Activated T-helper 1 cell treated with anti-CD3 and anti-CD28 coated beads, Interleukin-12 subunit alpha, Interleukin-12 subunit beta, Interleukin-2, Interleukin-4 antibody, amounts not matched to agents 30 ng/mL and 10 ng/mL and 1 ng/mL, durations not matched to agents 14 hours and 24 hours and 36 hours (primary cell): Measurements from ENCODE around the gene LRIG2. TPM values are rescaled to one million over a fixed set of nuclear protein-coding genes. Genes with fewer than 3 reads are reported as not detected.
"Not testable (repeated sequence)": the region's sequence is repeated elsewhere in the genome, so short reads cannot be mapped to it uniquely, and the experiment has no call there.

ENCODE experiments used
- DNase-seq: peaks from one replicate; pipeline ENCODE4 v3.0.0; 2021; ENCODE audit warnings: low spot score
- H3K27ac Mint-ChIP-seq: one replicate; pipeline ENCODE4 v1.8.0; 2021; ENCODE audit warnings: mild to moderate bottlenecking, mixed read lengths
- H3K27me3 Mint-ChIP-seq: one replicate; pipeline ENCODE4 v1.8.0; 2022; ENCODE audit warnings: mild to moderate bottlenecking, moderate library complexity, mixed read lengths; ENCODE audit not compliant: insufficient read depth
- H3K36me3 Mint-ChIP-seq: one replicate; pipeline ENCODE4 v1.8.0; 2021; ENCODE audit warnings: low read depth, mixed read lengths
- H3K4me1 Mint-ChIP-seq: one replicate; pipeline ENCODE4 v1.8.0; 2021; ENCODE audit warnings: low read depth, mixed read lengths
- H3K4me3 Mint-ChIP-seq: one replicate; pipeline ENCODE4 v1.8.0; 2021; ENCODE audit warnings: mild to moderate bottlenecking, moderate library complexity, mixed read lengths
- H3K9me3 Mint-ChIP-seq: one replicate; pipeline ENCODE4 v1.8.0; 2021; ENCODE audit warnings: mixed read lengths
- intact Hi-C: fragments of 100-400 bp; cut with micrococcal nuclease; formaldehyde crosslinking; loops from one replicate; pipeline ENCODE4 v1.15.1; 2024
- total RNA-seq: library from RNA; stranded (reverse); gene quantifications from 2 replicates; pipeline ENCODE4 v1.2.3, GENCODE V29; 2022

The LRIG2 gene
- total RNA-seq, 1 donor from 2014 or later: 11.2 TPM

DNA sequence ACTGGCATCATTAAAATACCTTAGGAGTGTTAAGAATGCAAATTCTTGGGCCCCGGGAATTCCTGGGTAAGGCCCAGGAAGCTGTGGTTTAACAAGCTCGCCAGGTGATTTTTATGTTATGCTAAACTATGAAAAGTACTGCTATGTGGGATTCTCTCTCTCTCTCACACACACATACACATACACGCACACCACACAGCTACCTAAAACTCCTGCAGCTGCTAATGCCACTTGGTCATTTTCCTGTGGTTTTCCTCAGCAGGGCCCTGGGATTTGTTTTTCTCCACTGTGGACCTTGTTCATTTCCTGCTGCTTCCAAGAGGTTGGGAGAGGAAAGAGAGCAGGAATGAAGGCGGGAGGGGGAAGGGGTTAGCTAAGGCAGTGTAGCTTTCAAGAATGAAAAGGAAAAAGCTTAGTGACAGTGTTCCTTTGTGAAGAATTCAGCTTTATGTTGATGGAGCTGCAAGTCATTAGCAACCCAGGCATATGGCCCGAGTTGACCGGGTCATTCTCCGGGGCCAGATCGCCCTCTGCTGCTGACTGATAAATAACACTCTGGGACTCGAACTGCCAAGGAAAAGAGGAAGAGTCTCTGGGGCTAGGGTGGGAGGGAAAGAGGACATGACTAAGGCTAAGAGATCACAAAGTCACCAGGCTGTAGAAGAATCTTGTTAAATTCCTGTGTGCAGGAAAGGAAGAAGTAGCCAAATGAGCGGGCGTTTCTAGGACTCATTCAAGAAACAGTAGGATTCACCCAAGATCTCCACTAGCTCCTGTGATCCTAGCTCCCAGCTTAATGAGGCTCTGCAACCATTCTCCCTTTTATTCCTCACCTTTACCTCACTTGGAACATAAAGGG, 30.5 kb upstream of the LRIG2 start:
- Mint-ChIP-seq H3K4me3 (peak overlapping the region; percentile 24), H3K27me3 (no peaks in the 10 kb centered on the region), H3K27ac (no peak overlapping the region), H3K36me3 (no peaks in the 10 kb centered on the region), H3K4me1 (peaks cover 38% of the 10 kb centered on the region), H3K9me3 (no peaks in the 10 kb centered on the region)
- intact Hi-C loops: loop anchor here (2.0 to 10.0 kb wide), 2 partner anchors 88 to 162 kb away; partner anchors contain the start of gene SLC16A1
- DNase-seq: no peak

DNA sequence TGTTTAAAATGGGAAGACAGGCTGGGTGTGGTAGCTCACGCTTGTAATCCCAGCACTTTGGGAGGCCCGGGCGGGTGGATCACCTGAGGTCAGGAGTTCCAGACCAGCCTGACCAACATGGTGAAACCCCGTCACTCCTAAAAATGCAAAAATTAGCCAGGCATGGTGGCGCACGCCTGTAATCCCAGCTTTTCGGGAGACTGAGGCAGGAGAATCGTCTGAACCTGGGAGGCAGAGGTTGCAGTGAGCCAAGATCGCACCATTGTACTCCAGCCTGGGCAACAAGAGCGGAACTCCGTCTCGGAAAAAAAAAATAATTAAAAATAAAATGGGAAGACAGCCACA, 29.9 kb upstream of the LRIG2 start:
- intact Hi-C loops: loop anchor here (2.0 to 10.0 kb wide), 2 partner anchors 88 to 162 kb away; partner anchors contain the start of gene SLC16A1
- H3K9me3 Mint-ChIP-seq, H3K36me3 Mint-ChIP-seq, H3K27ac Mint-ChIP-seq, DNase-seq, H3K4me3 Mint-ChIP-seq, H3K27me3 Mint-ChIP-seq: not testable (repeated sequence)
- peaks cover 43% of the 10 kb centered on the region for H3K4me1 Mint-ChIP-seq

DNA sequence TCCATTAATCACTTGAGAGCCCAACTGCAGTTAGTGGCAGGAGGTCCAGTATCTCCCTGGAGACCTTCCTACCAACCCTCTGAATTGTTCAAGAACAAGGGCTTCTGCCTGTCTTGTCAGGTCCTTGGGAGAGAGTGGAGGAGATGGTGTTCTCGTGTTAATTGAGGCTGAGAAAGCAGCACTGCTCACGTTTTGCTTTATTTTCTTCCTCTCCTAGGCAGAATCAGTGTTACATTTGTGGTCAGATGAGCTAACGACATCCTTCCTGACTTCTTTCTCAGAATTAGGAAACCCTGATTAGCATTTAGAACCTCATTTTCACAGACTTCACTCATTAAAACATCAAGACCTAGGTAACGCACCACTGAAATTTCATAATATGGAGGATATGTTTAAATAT, 26.4 kb upstream of the LRIG2 start:
- Mint-ChIP-seq H3K27ac (no peak overlapping the region), H3K4me1 (peaks cover 42% of the 10 kb centered on the region), H3K36me3 (no peaks in the 10 kb centered on the region), H3K27me3 (no peaks in the 10 kb centered on the region), H3K4me3 (no peak overlapping the region), H3K9me3 (no peaks in the 10 kb centered on the region)
- intact Hi-C loops: loop anchor here (10.0 kb wide), 1 partner anchor 92 kb away; the partner anchor contains the start of gene SLC16A1
- DNase-seq: peak; percentile 3

DNA sequence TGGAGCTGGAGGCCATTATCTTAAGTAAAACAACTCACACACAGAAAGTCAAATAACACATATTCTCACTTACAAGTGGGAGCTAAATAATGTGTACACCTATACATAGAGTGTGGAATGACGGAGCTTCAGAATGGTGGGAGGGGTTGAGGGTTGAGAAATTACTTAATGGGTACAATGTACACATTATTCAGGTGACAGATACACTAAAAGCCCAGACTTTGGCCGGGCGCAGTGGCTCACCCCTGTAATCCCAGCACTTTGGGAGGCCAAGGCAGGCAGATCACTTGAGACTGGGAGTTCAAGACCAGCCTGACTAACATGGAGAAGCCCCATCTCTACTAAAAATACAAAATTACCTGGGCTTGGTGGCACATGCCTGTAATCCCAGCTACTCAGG, 24.9 kb upstream of the LRIG2 start:
- Mint-ChIP-seq H3K27ac (no peak overlapping the region), H3K4me3 (no peak overlapping the region), H3K4me1 (peaks cover 27% of the 10 kb centered on the region), H3K9me3 (no peaks in the 10 kb centered on the region), H3K27me3 (no peaks in the 10 kb centered on the region), H3K36me3 (no peaks in the 10 kb centered on the region)
- intact Hi-C loops: loop anchor here (10.0 kb wide), 1 partner anchor 93 kb away; the partner anchor contains the start of gene SLC16A1
- DNase-seq: no peak

DNA sequence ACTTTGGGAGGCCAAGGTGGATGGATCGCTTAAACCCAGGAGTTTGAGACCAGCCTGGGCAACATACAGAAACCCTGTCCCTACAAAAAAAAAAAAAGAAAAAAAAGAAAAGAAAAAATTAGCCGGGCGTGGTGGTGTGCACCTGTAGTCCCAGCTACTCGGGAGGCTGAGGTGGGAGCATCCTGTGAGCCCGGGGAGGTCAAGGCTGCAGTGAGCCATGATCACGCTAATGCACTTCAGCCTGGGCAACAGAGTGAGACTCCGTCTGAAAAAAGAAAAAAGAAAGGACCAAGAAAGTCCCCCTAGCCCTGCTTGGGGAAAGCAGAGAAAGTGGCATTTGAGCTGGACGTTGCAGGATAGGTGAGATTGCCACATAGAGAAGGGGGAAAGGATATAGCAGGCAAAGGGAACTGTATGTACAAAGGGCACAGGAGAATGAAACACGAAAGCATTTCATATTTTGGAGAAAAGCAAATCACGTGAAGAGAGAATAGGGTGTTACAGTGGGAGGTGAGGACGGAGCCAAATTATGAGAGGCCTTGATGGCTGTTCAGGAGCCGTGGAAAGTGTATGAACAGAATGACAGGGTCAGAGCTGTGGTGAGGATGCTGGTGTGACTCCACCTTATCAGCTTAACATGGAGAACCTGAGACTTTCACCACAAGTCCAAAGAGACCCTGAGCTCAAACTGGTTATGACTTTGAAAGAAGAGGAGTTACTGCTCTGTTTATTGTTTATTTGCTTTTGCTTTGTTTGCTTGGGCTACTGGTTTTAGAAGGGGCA, 19.5 kb upstream of the LRIG2 start:
- Mint-ChIP-seq H3K4me1 (peaks cover 6% of the 10 kb centered on the region), H3K27ac (no peak overlapping the region), H3K36me3 (no peaks in the 10 kb centered on the region), H3K27me3 (no peaks in the 10 kb centered on the region), H3K4me3 (no peak overlapping the region), H3K9me3 (no peaks in the 10 kb centered on the region)
- no peak for DNase-seq
- intact Hi-C loops: no loop called here

DNA sequence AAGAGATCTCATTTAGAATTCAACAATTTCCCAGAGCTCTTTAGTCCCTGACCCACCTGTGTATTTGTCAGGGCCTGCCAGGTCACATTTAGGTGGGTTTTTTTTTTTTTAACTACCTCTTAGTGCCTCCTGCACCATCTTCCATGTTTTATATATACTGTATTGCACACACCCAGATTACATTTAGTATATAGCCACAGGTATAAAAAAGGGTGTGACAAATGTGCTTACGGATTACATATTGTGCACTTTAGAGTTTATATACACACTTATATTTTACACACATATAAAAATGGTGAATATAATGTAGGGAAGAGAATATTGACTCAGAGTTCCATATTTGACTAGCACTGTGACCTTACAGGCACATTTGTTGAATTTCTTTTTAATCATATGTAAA, 17.4 kb upstream of the LRIG2 start:
- H3K9me3 Mint-ChIP-seq: no peaks in the 10 kb centered on the region
- H3K27me3 Mint-ChIP-seq: no peaks in the 10 kb centered on the region
- no peaks in the 10 kb centered on the region for H3K36me3 Mint-ChIP-seq
- H3K27ac Mint-ChIP-seq: no peak overlapping the region
- peaks cover 6% of the 10 kb centered on the region for H3K4me1 Mint-ChIP-seq
- intact Hi-C loops: no loop called here
- no peak for DNase-seq
- H3K4me3 Mint-ChIP-seq: no peak overlapping the region

DNA sequence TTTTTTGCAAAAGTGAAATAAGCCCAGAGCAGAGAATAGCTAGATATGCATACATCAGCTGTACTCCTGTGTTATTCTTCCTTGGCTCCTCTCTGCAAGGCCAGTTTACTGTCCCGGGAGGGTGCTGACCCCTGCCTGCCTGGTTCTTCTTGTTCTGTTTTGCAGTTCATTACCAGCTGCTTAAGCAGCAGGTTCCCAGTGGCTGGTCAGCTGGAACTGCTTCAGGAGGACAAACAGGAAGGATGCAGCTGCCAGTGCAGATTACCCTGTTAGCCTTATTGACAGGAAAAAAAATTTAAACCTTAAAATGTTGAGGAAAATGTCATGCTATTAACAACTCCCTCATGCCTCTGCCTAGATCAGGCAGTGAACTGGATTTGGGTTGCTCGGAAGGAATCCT, 16.0 kb upstream of the LRIG2 start:
- H3K27me3 Mint-ChIP-seq: no peaks in the 10 kb centered on the region
- no peaks in the 10 kb centered on the region for H3K9me3 Mint-ChIP-seq
- no peak for DNase-seq
- H3K4me3 Mint-ChIP-seq: no peak overlapping the region
- H3K4me1 Mint-ChIP-seq: peaks cover 6% of the 10 kb centered on the region
- intact Hi-C loops: no loop called here
- no peak overlapping the region for H3K27ac Mint-ChIP-seq
- no peaks in the 10 kb centered on the region for H3K36me3 Mint-ChIP-seq

DNA sequence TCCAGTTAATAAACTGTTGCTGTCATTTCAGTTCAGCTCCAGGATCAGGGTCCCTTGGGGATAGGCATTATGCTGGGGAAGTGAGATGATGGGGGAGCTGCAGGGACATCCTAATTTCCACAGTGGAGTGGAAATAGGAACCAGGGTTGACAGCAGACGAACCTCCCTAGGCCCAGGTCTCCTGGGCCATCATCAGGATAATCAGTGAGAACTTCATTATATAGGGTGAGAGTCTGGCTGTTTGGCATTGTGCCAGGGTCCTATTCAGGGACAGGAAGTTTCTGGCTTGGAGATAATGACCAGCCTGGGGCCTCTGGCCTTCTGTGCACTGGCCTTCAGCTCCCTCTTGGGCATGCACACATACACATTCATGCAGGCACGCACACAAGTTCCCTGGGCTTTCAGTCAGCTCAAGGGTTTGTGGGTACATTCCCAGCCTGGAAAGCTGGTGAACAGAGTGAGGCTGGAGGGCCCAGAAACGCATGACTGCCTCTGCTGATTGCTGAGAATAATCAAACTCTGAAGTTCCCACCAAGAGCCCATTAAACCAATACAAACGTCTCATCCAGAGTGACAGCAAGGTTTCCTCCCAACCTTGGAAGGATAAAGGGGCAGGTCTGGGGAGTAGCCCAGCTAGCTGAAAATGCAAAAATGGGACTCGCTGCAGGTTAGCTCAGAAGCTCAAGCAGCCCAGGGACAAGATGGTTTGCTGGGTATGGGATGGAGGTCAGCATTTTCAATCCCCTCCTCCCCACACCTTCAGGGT, 13.9 kb upstream of the LRIG2 start:
- Mint-ChIP-seq H3K27me3 (no peaks in the 10 kb centered on the region), H3K27ac (no peak overlapping the region), H3K9me3 (no peaks in the 10 kb centered on the region), H3K36me3 (no peaks in the 10 kb centered on the region), H3K4me1 (no peaks in the 10 kb centered on the region), H3K4me3 (no peak overlapping the region)
- intact Hi-C loops: no loop called here
- no peak for DNase-seq

DNA sequence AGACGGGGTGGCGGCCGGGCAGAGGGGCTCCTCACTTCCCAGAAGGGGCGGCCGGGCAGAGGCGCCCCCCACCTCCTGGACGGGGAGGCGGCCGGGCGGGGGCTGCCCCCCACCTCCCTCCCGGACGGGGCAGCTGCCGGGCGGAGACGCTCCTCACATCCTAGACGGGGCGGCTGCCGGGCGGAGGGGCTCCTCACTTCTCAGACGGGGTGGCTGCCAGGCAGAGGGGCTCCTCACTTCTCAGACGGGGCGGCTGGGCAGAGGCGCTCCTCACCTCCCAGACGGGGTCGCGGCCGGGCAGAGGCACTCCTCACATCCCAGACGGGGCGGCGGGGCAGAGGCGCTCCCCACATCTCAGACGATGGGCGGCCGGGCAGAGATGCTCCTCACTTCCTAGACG, 9.5 kb upstream of the LRIG2 start:
- H3K4me1 Mint-ChIP-seq, intact Hi-C loops, H3K36me3 Mint-ChIP-seq, H3K9me3 Mint-ChIP-seq, H3K27ac Mint-ChIP-seq, H3K4me3 Mint-ChIP-seq, DNase-seq, H3K27me3 Mint-ChIP-seq: not testable (repeated sequence)

DNA sequence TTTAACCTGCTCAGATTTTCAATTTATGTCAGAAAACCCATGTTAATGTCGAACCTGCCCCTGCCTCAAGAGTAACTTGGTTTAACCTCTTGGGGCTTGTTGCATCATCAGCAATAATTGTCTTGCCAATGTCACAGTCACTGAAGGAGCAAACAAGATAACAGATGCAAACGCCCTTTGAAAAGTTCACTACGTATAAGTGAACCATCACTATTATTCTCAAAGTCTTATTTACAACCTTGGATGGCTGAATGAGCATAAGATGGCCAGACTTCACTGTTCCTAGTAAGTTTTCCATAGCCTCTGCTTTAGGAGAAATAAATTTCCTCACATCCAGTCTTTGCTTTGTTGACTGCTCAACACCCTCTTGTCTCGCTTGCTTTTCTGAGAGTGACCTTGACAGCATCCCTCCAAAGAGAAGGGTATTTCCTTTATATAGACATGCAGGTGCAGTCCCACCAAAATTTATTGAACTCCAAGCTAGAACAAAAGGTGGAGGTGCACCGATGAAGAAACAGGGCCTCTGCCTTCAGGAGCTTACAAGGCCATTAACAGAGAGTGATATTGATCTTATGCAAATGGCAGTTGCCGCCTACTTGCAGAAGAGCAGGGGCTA, 749 bp upstream of the LRIG2 start:
- H3K4me1 Mint-ChIP-seq: peaks cover 25% of the 10 kb centered on the region
- no peaks in the 10 kb centered on the region for H3K9me3 Mint-ChIP-seq
- peaks cover 5% of the 10 kb centered on the region for H3K36me3 Mint-ChIP-seq
- peaks cover 2% of the 10 kb centered on the region for H3K27me3 Mint-ChIP-seq
- no peak for DNase-seq
- peak overlapping the region; percentile 86 for H3K27ac Mint-ChIP-seq
- peak overlapping the region; percentile 98 for H3K4me3 Mint-ChIP-seq
- intact Hi-C loops: loop anchor here (2.0 to 10.0 kb wide), 17 partner anchors 115 to 1683 kb away; partner anchors contain the start of genes BCAS2, CAPZA1, CSDE1 and CTTNBP2NL

DNA sequence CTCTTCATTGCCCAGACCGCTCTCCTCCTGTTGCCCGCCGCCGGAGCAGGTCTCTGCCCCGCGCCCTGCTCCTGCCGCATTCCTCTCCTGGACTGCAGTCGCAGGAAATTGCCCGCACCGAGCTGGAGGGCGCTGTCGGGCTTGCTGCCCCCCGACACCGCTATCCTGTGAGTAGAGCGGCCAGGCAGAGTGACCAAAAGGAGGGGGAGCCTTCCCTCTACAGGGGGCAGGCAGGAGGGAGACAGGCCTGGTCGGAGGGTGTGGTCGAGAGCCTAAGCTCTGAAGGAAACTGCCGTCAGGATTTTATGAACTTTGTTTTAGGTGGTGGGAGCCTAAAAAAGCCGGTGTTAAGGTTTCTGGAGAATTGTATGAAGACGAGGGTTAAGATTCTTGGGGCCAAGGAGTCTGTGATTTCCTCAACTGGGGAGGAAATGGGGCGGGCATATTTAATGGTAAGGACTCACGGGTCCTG, 517 bp downstream of the LRIG2 start:
- DNase-seq: no peak
- intact Hi-C loops: loop anchor here (2.0 to 10.0 kb wide), 17 partner anchors 117 to 1681 kb away; partner anchors contain the start of genes BCAS2, CAPZA1, CSDE1 and CTTNBP2NL
- peak overlapping the region; percentile 98 for H3K4me3 Mint-ChIP-seq
- peaks cover 13% of the 10 kb centered on the region for H3K36me3 Mint-ChIP-seq
- no peaks in the 10 kb centered on the region for H3K27me3 Mint-ChIP-seq
- H3K9me3 Mint-ChIP-seq: no peaks in the 10 kb centered on the region
- H3K27ac Mint-ChIP-seq: peak overlapping the region; percentile 86
- H3K4me1 Mint-ChIP-seq: peaks cover 25% of the 10 kb centered on the region

DNA sequence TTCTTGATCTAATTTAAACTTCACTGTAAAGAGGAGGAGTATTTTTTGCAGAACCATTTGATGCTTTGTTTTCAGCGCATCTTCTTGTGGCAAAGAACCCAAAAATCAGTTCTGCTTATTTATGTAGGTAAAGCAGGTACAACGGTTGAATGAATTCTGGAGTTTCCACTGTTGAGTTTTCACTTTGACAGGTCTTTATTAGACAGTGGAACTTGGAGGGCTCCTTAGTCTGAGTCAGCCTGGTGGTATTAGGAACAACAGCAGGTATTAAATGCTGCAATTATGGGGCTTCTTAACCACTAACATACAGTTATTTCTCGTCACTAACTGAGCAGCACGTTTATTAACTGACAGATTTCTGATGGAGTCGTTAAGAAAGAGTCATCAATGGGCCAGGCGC, 1.2 kb downstream of the LRIG2 start:
- intact Hi-C loops: loop anchor here (5.0 to 10.0 kb wide), 5 partner anchors 343 to 1681 kb away; partner anchors contain the start of genes BCAS2, CSDE1, CTTNBP2NL and TRIM33
- H3K4me1 Mint-ChIP-seq: peaks cover 25% of the 10 kb centered on the region
- H3K27me3 Mint-ChIP-seq: peaks cover 1% of the 10 kb centered on the region

More for the DNA sequence above, 1.2 kb downstream of the LRIG2 start:
- peak overlapping the region; percentile 98 for H3K4me3 Mint-ChIP-seq
- H3K27ac Mint-ChIP-seq: peak overlapping the region; percentile 86
- H3K36me3 Mint-ChIP-seq: peaks cover 13% of the 10 kb centered on the region
- H3K9me3 Mint-ChIP-seq: no peaks in the 10 kb centered on the region
- no peak for DNase-seq
